ENCODE measurements around the gene FADS2. TPM values are rescaled to one million over a fixed set of nuclear protein-coding genes. Genes with fewer than 3 reads are reported as not detected.
A peak's percentile ranks its signal among the peaks of the same experiment; 100 is the strongest.

The FADS2 gene
- 86.9 and 305 TPM in 2 replicates for total RNA-seq (2012; rRNA removed)

GRCh38 chr11:61827571-61828378 lies at the start of gene FADS2:
TSS of gene FADS2 (plus strand) at chr11:61828300. CDS start at chr11:61828391, 91 bp downstream.
- H3K36me3 ChIP-seq (ENCODE audit: insufficient read depth, low read length) = no peaks in the 10 kb centered on the region
- H3K9ac ChIP-seq (ENCODE audit: low read depth, low read length) = peak within 1 kb of the TSS; percentile 73
- H3K4me1 ChIP-seq (ENCODE audit: control insufficient read depth, insufficient read depth, low read length) = peaks cover 34% of the 10 kb centered on the region
- H3K4me2 ChIP-seq (ENCODE audit: low read length) = peak within 1 kb of the TSS; percentile 99
- no peaks in the 10 kb centered on the region for H3K9me3 ChIP-seq (replicated peaks; ENCODE audit: low read length)
- H3K27me3 ChIP-seq (ENCODE audit: control insufficient read depth, insufficient read depth, low read length) = no peaks in the 10 kb centered on the region
- peak within 1 kb of the TSS; percentile 78 for H3K4me3 ChIP-seq (ENCODE audit: low read length)

- no peak overlapping the region for H3K4me2 ChIP-seq (ENCODE audit: low read length)
- H3K36me3 ChIP-seq (ENCODE audit: insufficient read depth, low read length) = no peaks in the 10 kb centered on the region
- peaks cover 7% of the 10 kb centered on the region for H3K27me3 ChIP-seq (ENCODE audit: control insufficient read depth, insufficient read depth, low read length)
- no peak overlapping the region for H3K4me3 ChIP-seq (ENCODE audit: low read length)
- no peak overlapping the region for H3K9ac ChIP-seq (ENCODE audit: low read depth, low read length)
- H3K4me1 ChIP-seq (ENCODE audit: control insufficient read depth, insufficient read depth, low read length) = peaks cover 8% of the 10 kb centered on the region
- H3K9me3 ChIP-seq (replicated peaks; ENCODE audit: low read length) = no peaks in the 10 kb centered on the region
Measured at GRCh38 chr11:61778357-61778886, 49.7 kb upstream of the FADS2 start.

- Histone ChIP-seq H3K9me3 (replicated peaks; ENCODE audit: low read length) (no peaks in the 10 kb centered on the region), H3K4me3 (ENCODE audit: low read length) (no peak overlapping the region), H3K36me3 (ENCODE audit: insufficient read depth, low read length) (peaks cover under 1% of the 10 kb centered on the region), H3K4me2 (ENCODE audit: low read length) (no peak overlapping the region), H3K9ac (ENCODE audit: low read depth, low read length) (no peak overlapping the region), H3K4me1 (ENCODE audit: control insufficient read depth, insufficient read depth, low read length) (peaks cover 8% of the 10 kb centered on the region), H3K27me3 (ENCODE audit: control insufficient read depth, insufficient read depth, low read length) (peaks cover 7% of the 10 kb centered on the region)
Measured at GRCh38 chr11:61778920-61779650, 49.0 kb upstream of the FADS2 start.

GRCh38 chr11:61779666-61780525 lies 48.2 kb upstream of the FADS2 start:
- Histone ChIP-seq H3K27me3 (ENCODE audit: control insufficient read depth, insufficient read depth, low read length) (peaks cover 7% of the 10 kb centered on the region), H3K36me3 (ENCODE audit: insufficient read depth, low read length) (peaks cover 9% of the 10 kb centered on the region), H3K4me3 (ENCODE audit: low read length) (no peak overlapping the region), H3K4me2 (ENCODE audit: low read length) (no peak overlapping the region), H3K9me3 (replicated peaks; ENCODE audit: low read length) (no peaks in the 10 kb centered on the region), H3K9ac (ENCODE audit: low read depth, low read length) (no peak overlapping the region), H3K4me1 (ENCODE audit: control insufficient read depth, insufficient read depth, low read length) (peaks cover 8% of the 10 kb centered on the region)

- Histone ChIP-seq H3K4me2 (ENCODE audit: low read length) (no peak overlapping the region), H3K36me3 (ENCODE audit: insufficient read depth, low read length) (peaks cover 16% of the 10 kb centered on the region), H3K9ac (ENCODE audit: low read depth, low read length) (no peak overlapping the region), H3K9me3 (replicated peaks; ENCODE audit: low read length) (no peaks in the 10 kb centered on the region), H3K4me3 (ENCODE audit: low read length) (no peak overlapping the region), H3K4me1 (ENCODE audit: control insufficient read depth, insufficient read depth, low read length) (peaks cover 8% of the 10 kb centered on the region), H3K27me3 (ENCODE audit: control insufficient read depth, insufficient read depth, low read length) (peaks cover 7% of the 10 kb centered on the region)
Measured at GRCh38 chr11:61780581-61781162, 47.4 kb upstream of the FADS2 start.

- Histone ChIP-seq H3K36me3 (ENCODE audit: insufficient read depth, low read length) (peaks cover 23% of the 10 kb centered on the region), H3K4me2 (ENCODE audit: low read length) (no peak overlapping the region), H3K9ac (ENCODE audit: low read depth, low read length) (no peak overlapping the region), H3K4me3 (ENCODE audit: low read length) (no peak overlapping the region), H3K27me3 (ENCODE audit: control insufficient read depth, insufficient read depth, low read length) (peaks cover 7% of the 10 kb centered on the region), H3K9me3 (replicated peaks; ENCODE audit: low read length) (no peaks in the 10 kb centered on the region), H3K4me1 (ENCODE audit: control insufficient read depth, insufficient read depth, low read length) (peaks cover 8% of the 10 kb centered on the region)
Measured at GRCh38 chr11:61781585-61781984, 46.5 kb upstream of the FADS2 start.

- Histone ChIP-seq H3K36me3 (ENCODE audit: insufficient read depth, low read length) (peaks cover 30% of the 10 kb centered on the region), H3K9ac (ENCODE audit: low read depth, low read length) (no peak overlapping the region), H3K4me1 (ENCODE audit: control insufficient read depth, insufficient read depth, low read length) (peaks cover 5% of the 10 kb centered on the region), H3K4me3 (ENCODE audit: low read length) (no peak overlapping the region), H3K27me3 (ENCODE audit: control insufficient read depth, insufficient read depth, low read length) (peaks cover 7% of the 10 kb centered on the region), H3K4me2 (ENCODE audit: low read length) (no peak overlapping the region), H3K9me3 (replicated peaks; ENCODE audit: low read length) (no peaks in the 10 kb centered on the region)
Measured at GRCh38 chr11:61782299-61782698, 45.8 kb upstream of the FADS2 start.

GRCh38 chr11:61782841-61783240 lies 45.3 kb upstream of the FADS2 start:
- Histone ChIP-seq H3K9ac (ENCODE audit: low read depth, low read length) (no peak overlapping the region), H3K36me3 (ENCODE audit: insufficient read depth, low read length) (peaks cover 35% of the 10 kb centered on the region), H3K27me3 (ENCODE audit: control insufficient read depth, insufficient read depth, low read length) (peaks cover 3% of the 10 kb centered on the region), H3K4me2 (ENCODE audit: low read length) (no peak overlapping the region), H3K9me3 (replicated peaks; ENCODE audit: low read length) (no peaks in the 10 kb centered on the region), H3K4me1 (ENCODE audit: control insufficient read depth, insufficient read depth, low read length) (no peaks in the 10 kb centered on the region), H3K4me3 (ENCODE audit: low read length) (no peak overlapping the region)

- no peak overlapping the region for H3K4me2 ChIP-seq (ENCODE audit: low read length)
- no peaks in the 10 kb centered on the region for H3K4me1 ChIP-seq (ENCODE audit: control insufficient read depth, insufficient read depth, low read length)
- no peak overlapping the region for H3K9ac ChIP-seq (ENCODE audit: low read depth, low read length)
- peaks cover 43% of the 10 kb centered on the region for H3K36me3 ChIP-seq (ENCODE audit: insufficient read depth, low read length)
- no peaks in the 10 kb centered on the region for H3K27me3 ChIP-seq (ENCODE audit: control insufficient read depth, insufficient read depth, low read length)
- no peak overlapping the region for H3K4me3 ChIP-seq (ENCODE audit: low read length)
- no peaks in the 10 kb centered on the region for H3K9me3 ChIP-seq (replicated peaks; ENCODE audit: low read length)
Measured at GRCh38 chr11:61783717-61784505, 44.2 kb upstream of the FADS2 start.

- Histone ChIP-seq H3K4me3 (ENCODE audit: low read length) (no peak overlapping the region), H3K9ac (ENCODE audit: low read depth, low read length) (no peak overlapping the region), H3K36me3 (ENCODE audit: insufficient read depth, low read length) (peaks cover 48% of the 10 kb centered on the region), H3K4me2 (ENCODE audit: low read length) (no peak overlapping the region), H3K9me3 (replicated peaks; ENCODE audit: low read length) (no peaks in the 10 kb centered on the region), H3K4me1 (ENCODE audit: control insufficient read depth, insufficient read depth, low read length) (no peaks in the 10 kb centered on the region), H3K27me3 (ENCODE audit: control insufficient read depth, insufficient read depth, low read length) (no peaks in the 10 kb centered on the region)
Measured at GRCh38 chr11:61784506-61784805, 43.6 kb upstream of the FADS2 start.
